NCI-H526 treated with DMSO at 0.1 percent for 48 hours (cell line): ENCODE results near the gene PHF21A.
A peak's percentile ranks its signal among the peaks of the same experiment; 100 is the strongest.
"Not testable (repeated sequence)": the region's sequence is repeated elsewhere in the genome, so short reads cannot be mapped to it uniquely, and the experiment has no call there.

ENCODE experiments used
- DNase-seq: peaks from one replicate; lab custom pipeline; 2025; lab: John Stamatoyannopoulos, UW

Gene PHF21A

GRCh38 chr11:45983471-45983845 lies 137.8 kb downstream of the PHF21A start:
- no peak for DNase-seq

GRCh38 chr11:45982656-45983470 lies 138.4 kb downstream of the PHF21A start:
- DNase-seq: no peak

- not testable (repeated sequence) for DNase-seq
Measured at GRCh38 chr11:45981826-45982225, 139.4 kb downstream of the PHF21A start.

- DNase-seq: no peak
Measured at GRCh38 chr11:45974806-45975205, 146.4 kb downstream of the PHF21A start.

- no peak for DNase-seq
Measured at GRCh38 chr11:45973601-45974000, 147.7 kb downstream of the PHF21A start.

GRCh38 chr11:45968901-45969300 lies 152.4 kb downstream of the PHF21A start:
- no peak for DNase-seq

- no peak for DNase-seq
Measured at GRCh38 chr11:45967506-45967905, 153.7 kb downstream of the PHF21A start.

GRCh38 chr11:45964911-45965389 lies 156.3 kb downstream of the PHF21A start:
- peak; percentile 74 for DNase-seq

GRCh38 chr11:45961751-45962240 lies 159.5 kb downstream of the PHF21A start:
- DNase-seq: no peak

GRCh38 chr11:45960387-45961095 lies 160.7 kb downstream of the PHF21A start:
- no peak for DNase-seq

GRCh38 chr11:45959851-45960250 lies 161.4 kb downstream of the PHF21A start:
- no peak for DNase-seq

GRCh38 chr11:45949992-45950407 lies 171.3 kb downstream of the PHF21A start:
- no peak for DNase-seq

GRCh38 chr11:45948356-45948755 lies 172.9 kb downstream of the PHF21A start:
- no peak for DNase-seq

- no peak for DNase-seq
Measured at GRCh38 chr11:45947885-45948284, 173.4 kb downstream of the PHF21A start.

GRCh38 chr11:45945397-45945999 lies 175.8 kb downstream of the PHF21A start:
- DNase-seq: no peak

GRCh38 chr11:45942381-45942780 lies 178.9 kb downstream of the PHF21A start:
- DNase-seq: no peak

GRCh38 chr11:45941285-45941684 lies 180.0 kb downstream of the PHF21A start:
- no peak for DNase-seq

GRCh38 chr11:45939836-45940235 lies 181.4 kb downstream of the PHF21A start:
- DNase-seq: no peak

- no peak for DNase-seq
Measured at GRCh38 chr11:45937916-45938315, 183.3 kb downstream of the PHF21A start.

- no peak for DNase-seq
Measured at GRCh38 chr11:45936511-45937054, 184.7 kb downstream of the PHF21A start.

- DNase-seq: no peak
Measured at GRCh38 chr11:45935349-45936064, 185.7 kb downstream of the PHF21A start.
